HUES64 (cell line): Measurements from ENCODE around the gene ADCY1.
"Not testable (repeated sequence)": the region's sequence is repeated elsewhere in the genome, so short reads cannot be mapped to it uniquely, and the experiment has no call there.

Experiments
- H3K27ac ChIP-seq: 2 replicates; pipeline ENCODE4 v1.7.0; 2013; ENCODE audit warnings: low read depth, low read length, inconsistent platforms
- H3K27me3 ChIP-seq: 2 replicates; pipeline ENCODE4 v1.6.1; 2013; ENCODE audit warnings: mild to moderate bottlenecking, low read length; ENCODE audit not compliant: insufficient read depth
- H3K36me3 ChIP-seq: 2 replicates; pipeline ENCODE4 v1.6.1; 2013; ENCODE audit warnings: mild to moderate bottlenecking, low read length; ENCODE audit not compliant: insufficient read depth
- H3K4me1 ChIP-seq: 2 replicates; pipeline ENCODE4 v1.6.1; 2013; ENCODE audit warnings: mild to moderate bottlenecking, low read length, moderate library complexity; ENCODE audit not compliant: insufficient read depth
- H3K4me3 ChIP-seq: 2 replicates; pipeline ENCODE4 v1.5.1; 2013; ENCODE audit warnings: mild to moderate bottlenecking, low read length, moderate library complexity
- H3K9ac ChIP-seq: 2 replicates; pipeline ENCODE4 v1.6.1; 2013; ENCODE audit warnings: mild to moderate bottlenecking, low read depth, low read length
- H3K9me3 ChIP-seq: 2 replicates; pipeline ENCODE4 v1.6.1; 2013; ENCODE audit warnings: low read depth, low read length; ENCODE audit not compliant: insufficient read depth
- WGBS: fragments of 150-250, 120-280 bp; methylation state at CpG from one replicate; pipeline ENCODE4 v1.1.7; 2013; ENCODE audit warnings: missing lambda C conversion rate; 5-methylcytosine and 5-hydroxymethylcytosine counted together

ADCY1 gene

DNA sequence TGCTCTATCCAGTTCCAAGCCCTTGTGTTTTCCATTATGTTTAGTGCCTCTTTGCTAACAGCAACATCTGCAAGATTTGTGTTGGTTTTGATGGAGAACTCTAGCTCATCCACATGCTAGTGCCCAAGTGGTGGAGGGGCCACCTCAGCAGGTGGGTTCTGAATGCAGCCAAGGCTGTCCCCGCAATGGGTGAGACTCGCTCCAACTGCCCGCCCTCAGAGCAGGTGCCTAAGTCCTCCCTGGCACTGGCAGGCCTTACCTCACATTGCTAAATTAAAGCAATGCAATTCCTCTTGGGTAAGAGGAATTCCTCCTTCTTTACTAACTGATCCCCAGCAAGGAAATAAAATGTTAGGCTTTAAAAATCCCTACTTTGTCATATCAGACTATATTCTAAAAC is 146.8 kb downstream of the ADCY1 start:
- no peak overlapping the region for H3K27ac ChIP-seq

GRCh38 chr7:45721686-45722598 is 147.8 kb downstream of the ADCY1 start:
- WGBS, result 91% methylated on average over 22 of the region's 22 CpGs

More for the DNA sequence above, 146.8 kb downstream of the ADCY1 start:
- 93% methylated on average over 3 of the region's 3 CpGs for WGBS
- Histone ChIP-seq H3K36me3 (peaks cover 20% of the 10 kb centered on the region), H3K27me3 (no peaks in the 10 kb centered on the region), H3K4me1 (no peaks in the 10 kb centered on the region), H3K4me3 (no peak overlapping the region), H3K9ac (no peak overlapping the region), H3K9me3 (no peaks in the 10 kb centered on the region)

DNA sequence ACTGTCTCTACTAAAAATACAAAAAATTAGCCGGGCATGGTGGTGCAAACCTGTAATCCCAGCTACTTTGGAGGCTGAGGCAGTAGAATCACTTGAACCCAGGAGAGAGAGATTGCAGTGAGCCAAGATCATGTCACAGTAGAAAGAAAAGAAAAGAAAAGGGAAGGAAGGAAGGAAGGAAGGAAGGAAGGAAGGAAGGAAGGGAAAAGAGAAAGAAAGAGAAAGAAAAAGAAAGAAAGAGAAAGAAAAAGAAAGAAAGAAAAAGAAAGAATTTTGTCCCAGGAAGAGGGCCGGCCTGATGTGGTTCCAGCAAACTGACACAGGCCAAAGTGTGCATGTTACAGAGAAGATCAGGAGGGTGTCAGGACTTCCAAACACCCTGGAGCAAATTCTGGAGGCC is 151.1 kb downstream of the ADCY1 start:
- not testable (repeated sequence) for H3K9me3 ChIP-seq, H3K27ac ChIP-seq, H3K4me1 ChIP-seq, H3K9ac ChIP-seq, H3K4me3 ChIP-seq, H3K27me3 ChIP-seq
- H3K36me3 ChIP-seq, result peaks cover 52% of the 10 kb centered on the region
- 99% methylated on average over 2 of the region's 2 CpGs for WGBS

More at GRCh38 chr7:45721686-45722598, 147.8 kb downstream of the ADCY1 start:
- Histone ChIP-seq H3K4me3 (no peak overlapping the region), H3K27ac (no peak overlapping the region), H3K4me1 (no peaks in the 10 kb centered on the region), H3K9ac (no peak overlapping the region), H3K27me3 (no peaks in the 10 kb centered on the region), H3K9me3 (no peaks in the 10 kb centered on the region), H3K36me3 (peaks cover 29% of the 10 kb centered on the region)

- H3K4me3 ChIP-seq, result no peak overlapping the region
- H3K27me3 ChIP-seq, result no peaks in the 10 kb centered on the region
- H3K9ac ChIP-seq, result no peak overlapping the region
- H3K36me3 ChIP-seq, result peaks cover 52% of the 10 kb centered on the region
- H3K27ac ChIP-seq, result no peak overlapping the region
- 97% methylated on average over 29 of the region's 29 CpGs for WGBS
- H3K4me1 ChIP-seq, result no peaks in the 10 kb centered on the region
- H3K9me3 ChIP-seq, result no peaks in the 10 kb centered on the region
Measured at GRCh38 chr7:45726883-45727282, 152.7 kb downstream of the ADCY1 start.

DNA sequence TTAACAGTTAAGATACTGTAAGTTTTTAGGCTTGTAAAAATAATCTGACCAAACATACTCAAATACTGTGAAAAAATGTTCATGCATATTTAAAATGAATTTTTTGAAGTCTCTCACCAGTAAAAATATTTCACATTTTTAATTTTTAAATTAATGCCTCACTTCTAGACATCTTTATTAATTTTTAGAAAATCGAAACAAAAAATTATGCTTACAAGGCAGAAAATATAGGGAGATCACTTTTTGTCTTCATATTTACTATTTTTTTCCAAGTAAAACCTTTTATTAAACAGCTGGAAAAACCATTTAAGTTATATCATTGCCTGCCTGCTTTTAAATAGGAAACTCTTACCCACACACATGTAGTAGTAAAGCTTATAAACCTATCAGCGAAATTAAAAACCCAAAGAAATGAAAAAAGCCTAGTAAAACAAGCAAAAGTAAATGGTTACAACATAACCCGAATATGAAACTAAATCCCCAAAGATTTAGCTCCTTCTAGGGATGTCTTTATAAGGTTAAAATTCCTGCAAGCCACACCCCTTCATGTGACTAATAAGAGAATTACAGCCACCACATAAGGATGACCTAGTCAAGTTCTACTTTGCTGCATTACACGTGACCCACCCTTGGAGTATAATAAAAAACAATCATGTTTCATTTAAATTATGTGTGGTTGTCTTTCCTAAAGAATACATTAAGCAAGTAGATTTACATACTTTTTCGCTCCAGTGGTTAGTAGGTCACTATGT is 157.7 kb downstream of the ADCY1 start:
- H3K4me1 ChIP-seq, H3K9me3 ChIP-seq, H3K9ac ChIP-seq, H3K4me3 ChIP-seq, H3K27me3 ChIP-seq, H3K27ac ChIP-seq: not testable (repeated sequence)
- 100% methylated on average over 1 of the region's 5 CpGs for WGBS
- peaks cover 36% of the 10 kb centered on the region for H3K36me3 ChIP-seq

- H3K36me3 ChIP-seq, result peaks cover 27% of the 10 kb centered on the region
- H3K27me3 ChIP-seq, H3K9me3 ChIP-seq, H3K4me1 ChIP-seq, H3K27ac ChIP-seq, H3K9ac ChIP-seq, H3K4me3 ChIP-seq: not testable (repeated sequence)
- WGBS, result 97% methylated on average over 9 of the region's 9 CpGs
Measured at GRCh38 chr7:45738920-45739319, 164.8 kb downstream of the ADCY1 start.

DNA sequence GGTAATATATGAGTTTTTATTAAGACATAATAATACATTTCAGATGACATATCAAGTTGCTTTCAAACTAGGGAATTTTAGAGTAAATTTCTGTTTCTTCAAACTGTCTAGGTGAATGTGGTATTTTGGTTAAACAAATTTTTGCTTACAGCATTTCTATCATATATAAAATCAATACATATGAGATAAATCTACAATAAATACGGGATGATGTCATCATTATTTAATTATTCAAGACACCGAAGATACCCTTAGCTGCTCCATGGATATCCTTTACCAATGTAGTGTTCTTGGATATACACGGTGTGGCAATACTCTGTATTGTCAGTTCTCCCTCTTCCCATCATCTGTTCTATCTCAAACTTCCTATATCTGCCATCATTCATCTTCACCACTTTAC is 166.4 kb downstream of the ADCY1 start:
- not testable (repeated sequence) for H3K27ac ChIP-seq, H3K9ac ChIP-seq, H3K9me3 ChIP-seq, H3K4me3 ChIP-seq, H3K27me3 ChIP-seq, H3K4me1 ChIP-seq
- H3K36me3 ChIP-seq, result peaks cover 33% of the 10 kb centered on the region
- no CpG with 5 or more reads among the region's 3 CpGs for WGBS

DNA sequence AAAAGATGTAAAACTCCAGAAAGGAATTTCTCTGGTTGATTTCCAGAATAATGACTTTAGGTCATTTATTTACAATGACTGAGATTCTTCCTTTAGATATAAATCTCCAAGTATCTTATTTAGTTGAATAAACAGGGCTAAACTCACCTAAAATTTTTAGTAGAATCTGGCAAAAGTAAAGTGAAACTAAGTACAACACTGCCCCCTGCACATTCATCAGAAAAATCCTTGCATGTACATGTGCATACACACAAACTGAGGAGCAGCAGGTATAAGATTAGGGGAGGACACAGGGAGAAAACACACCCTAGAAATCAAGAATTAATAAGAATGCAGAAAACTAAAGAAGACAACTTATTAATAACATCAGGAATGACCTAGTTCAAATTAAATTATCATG is 174.8 kb downstream of the ADCY1 start:
- not testable (repeated sequence) for H3K9me3 ChIP-seq, H3K4me3 ChIP-seq, H3K27me3 ChIP-seq, H3K27ac ChIP-seq, H3K4me1 ChIP-seq, H3K9ac ChIP-seq
- peaks cover 57% of the 10 kb centered on the region for H3K36me3 ChIP-seq

GRCh38 chr7:45751352-45751751 is 177.2 kb downstream of the ADCY1 start:
- peaks cover 41% of the 10 kb centered on the region for H3K36me3 ChIP-seq
- H3K27ac ChIP-seq, H3K4me1 ChIP-seq, H3K27me3 ChIP-seq, H3K9me3 ChIP-seq, H3K9ac ChIP-seq, H3K4me3 ChIP-seq: not testable (repeated sequence)
- WGBS, result over 99% methylated on average over 2 of the region's 2 CpGs

- WGBS, result 100% methylated on average over 3 of the region's 4 CpGs
Measured at GRCh38 chr7:45756333-45756732, 182.2 kb downstream of the ADCY1 start.

GRCh38 chr7:45756757-45757156 is 182.6 kb downstream of the ADCY1 start:
- WGBS, result no CpG with 5 or more reads among the region's 2 CpGs
- H3K27ac ChIP-seq, result not testable (repeated sequence)
- peaks cover 12% of the 10 kb centered on the region for H3K36me3 ChIP-seq

More at GRCh38 chr7:45756333-45756732, 182.2 kb downstream of the ADCY1 start:
- peaks cover 17% of the 10 kb centered on the region for H3K36me3 ChIP-seq
- not testable (repeated sequence) for H3K27ac ChIP-seq, H3K9ac ChIP-seq, H3K4me3 ChIP-seq, H3K4me1 ChIP-seq, H3K9me3 ChIP-seq, H3K27me3 ChIP-seq

More at GRCh38 chr7:45756757-45757156, 182.6 kb downstream of the ADCY1 start:
- not testable (repeated sequence) for H3K4me3 ChIP-seq, H3K9ac ChIP-seq, H3K27me3 ChIP-seq, H3K9me3 ChIP-seq, H3K4me1 ChIP-seq
